GM20431 (cell line): ENCODE data around the gene LRSAM1.
"Not testable (repeated sequence)": the region's sequence is repeated elsewhere in the genome, so short reads cannot be mapped to it uniquely, and the experiment has no call there.

Source experiments
- in situ Hi-C: fragments of 300-500 bp; cut with MseI, MboI; formaldehyde crosslinking; loops from one replicate; pipeline ENCODE4 v1.15.0; 2020; ENCODE audit warnings: low sequenced_read_pairs; ENCODE audit not compliant: unreplicated experiment

The LRSAM1 gene

DNA sequence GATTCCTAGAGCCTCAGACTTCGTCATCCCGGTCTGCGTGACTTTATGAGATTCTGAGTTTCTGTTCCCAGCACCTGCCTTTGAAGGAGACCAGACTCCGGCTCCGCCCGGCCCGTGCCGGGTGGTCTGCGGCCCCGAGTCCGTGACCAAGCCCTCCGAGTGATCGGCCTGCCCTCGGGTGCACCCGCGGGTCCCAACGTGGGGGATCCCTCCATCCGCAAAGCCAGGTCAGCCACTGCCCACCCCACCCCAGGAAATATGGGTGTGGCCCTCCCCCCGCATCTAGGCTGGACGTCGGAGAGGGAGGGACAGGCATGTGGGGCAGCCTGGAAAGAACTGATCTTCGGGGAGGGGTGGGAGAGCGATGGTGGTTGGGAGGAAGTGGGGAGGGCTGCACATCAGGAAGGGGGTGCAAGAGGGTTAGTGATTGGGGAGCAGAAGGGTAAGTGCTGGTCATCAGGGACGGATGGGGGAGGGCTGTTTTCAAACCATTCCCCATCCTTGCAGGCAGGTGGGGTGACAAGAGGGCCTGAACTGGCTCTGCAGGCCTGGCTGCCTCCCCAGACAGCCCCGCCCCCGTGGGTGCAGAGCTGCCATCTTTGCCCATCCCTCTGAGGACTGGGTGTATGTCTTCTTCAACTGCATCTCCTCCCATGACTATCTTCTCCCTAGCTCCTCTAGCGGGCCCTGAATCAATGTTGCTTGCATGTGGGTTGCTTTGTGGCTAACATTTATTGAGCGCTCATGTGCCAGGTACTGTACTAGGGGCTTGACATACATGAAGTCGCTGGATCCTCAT, 747 bp downstream of the LRSAM1 start:
- in situ Hi-C loops, result no loop called here

DNA sequence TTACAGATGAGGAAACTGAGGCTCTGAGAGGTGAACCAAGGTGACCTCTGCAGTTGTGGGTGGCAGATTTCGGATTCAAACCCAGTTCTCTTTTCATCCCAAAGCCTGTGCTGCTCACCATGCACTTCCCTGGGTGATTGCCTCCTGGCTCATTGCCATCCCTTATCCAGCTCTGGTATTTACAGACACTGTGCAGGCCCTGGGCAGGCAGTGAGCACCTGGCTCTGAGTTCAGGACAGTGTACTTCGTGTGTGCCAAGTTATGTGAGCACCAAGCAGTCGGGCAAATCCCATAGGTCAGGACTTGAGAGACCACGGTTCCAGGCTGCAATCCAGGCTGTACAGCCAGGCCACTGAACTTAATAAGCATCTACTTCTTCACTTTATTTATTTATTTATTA, 1.4 kb downstream of the LRSAM1 start:
- in situ Hi-C loops, result no loop called here

DNA sequence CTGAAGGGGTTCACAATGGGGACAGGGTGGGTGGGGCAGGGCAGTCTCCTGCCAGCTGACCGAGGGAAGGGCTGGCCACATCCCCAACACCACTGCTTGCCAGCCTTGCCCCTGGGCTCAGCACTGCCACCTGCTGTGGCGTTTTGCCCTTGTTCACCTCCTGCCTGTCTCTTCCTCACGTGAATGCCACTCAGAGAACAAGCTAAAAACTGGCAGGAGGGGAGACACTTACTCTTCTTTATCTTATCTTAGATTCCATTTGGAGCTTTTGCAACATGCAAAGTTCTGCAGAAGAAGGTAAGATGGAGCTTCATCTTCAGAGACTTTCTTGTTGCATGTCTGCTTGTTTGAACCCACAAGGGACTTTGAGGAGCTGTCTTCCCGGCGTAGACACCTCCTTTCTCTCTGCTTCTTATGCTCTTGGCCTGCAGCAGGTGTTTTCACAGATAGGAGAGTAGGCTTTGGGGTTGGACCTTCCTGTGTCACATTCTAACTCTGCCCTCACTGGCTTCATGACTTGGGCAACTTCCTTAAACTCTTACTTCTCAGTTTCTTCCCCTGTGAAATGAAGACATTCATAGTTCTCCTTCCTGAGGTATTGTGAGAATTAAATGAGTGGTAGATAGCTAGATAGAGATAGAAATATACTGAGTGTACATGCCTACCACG, 4.1 kb downstream of the LRSAM1 start:
- in situ Hi-C loops, result no loop called here

DNA sequence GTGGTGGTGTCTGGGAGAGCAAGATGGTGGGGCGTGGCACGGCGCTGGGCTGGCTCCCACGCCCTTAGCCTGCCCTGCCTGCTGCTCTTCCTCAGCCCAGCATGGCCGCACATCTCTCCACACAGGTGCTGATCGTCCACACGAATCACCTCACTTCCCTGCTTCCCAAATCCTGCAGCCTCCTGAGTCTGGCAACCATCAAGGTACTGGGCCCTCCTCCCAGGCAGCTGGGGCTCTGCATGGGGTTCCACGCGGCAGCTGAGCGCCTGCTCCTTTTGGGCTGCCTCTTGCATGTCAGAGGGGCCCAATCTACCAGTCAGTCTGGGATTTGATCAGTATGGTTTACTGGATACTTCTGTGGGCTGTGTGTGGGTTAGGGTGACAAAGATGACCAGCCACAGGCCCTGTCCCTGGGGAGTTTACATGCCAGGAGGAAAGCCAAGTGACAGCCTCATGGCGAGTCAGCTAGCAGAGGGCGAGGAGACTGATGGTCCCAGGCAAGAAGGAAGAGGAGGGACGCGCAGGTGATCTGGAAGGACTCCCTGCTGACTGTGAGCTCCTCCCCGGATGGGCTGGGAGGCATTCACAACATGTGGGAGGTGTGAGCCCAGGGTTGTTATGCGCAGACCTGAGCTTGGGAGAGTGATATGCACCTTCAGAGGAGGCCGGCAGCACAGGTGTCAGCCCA, 6.0 kb downstream of the LRSAM1 start:
- in situ Hi-C loops, result no loop called here

DNA sequence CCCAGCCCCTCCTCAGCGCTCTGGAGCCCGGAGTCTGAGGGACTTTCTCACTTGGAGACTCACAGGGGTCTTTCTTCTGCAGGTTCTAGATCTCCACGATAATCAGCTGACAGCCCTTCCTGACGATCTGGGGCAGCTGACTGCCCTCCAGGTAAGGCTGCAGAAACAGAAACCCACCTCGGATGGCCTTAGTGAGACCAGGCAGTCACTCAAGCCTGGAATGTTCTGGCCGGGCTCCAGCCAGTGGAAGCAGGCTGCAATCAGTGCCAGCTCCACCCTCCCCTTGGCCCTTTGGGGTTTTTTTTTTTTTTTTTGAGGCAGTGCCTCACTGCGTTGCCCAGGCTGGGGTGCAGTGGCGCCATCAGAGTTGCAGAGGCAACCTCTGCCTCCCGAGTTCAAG, 7.6 kb downstream of the LRSAM1 start:
- in situ Hi-C loops, result no loop called here

DNA sequence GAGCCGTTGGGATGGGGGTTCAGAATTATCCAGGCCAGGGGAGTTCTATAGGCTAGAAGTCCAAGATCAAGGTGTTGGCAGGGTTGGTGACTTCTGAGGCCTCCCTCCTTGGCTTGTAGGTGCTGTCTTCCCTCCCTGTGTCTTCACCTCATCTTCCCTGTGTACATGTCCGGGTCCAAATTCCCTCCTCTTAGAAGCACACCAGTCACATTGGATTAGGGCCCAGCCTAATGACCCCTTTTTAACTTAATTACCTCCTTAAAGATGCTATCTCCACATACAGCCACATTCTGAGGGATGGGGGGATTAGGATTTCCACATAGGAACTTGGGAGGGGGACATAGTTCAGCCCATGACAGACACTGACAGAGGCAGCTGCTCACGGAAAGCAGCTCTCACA, 12.1 kb downstream of the LRSAM1 start:
- in situ Hi-C loops, result no loop called here

DNA sequence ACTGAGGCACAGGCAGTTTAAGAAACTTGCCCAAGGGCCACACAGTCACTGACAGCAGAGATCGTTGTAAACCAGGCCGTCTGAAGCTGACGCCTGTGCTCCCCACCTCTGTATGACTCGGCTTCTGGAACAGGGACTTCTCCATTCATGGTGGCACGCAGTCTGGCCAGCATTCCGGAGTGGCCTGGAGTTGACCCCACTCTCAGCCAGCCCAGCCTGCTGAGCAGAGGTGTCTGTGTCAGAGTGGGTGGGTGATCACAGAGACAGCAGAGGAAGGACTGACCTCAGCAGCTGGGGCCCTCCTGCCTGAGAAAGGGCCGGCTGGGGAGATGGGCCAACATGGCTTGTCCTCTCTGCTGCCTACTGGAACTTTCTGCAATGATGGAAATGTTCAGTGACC, 12.6 kb downstream of the LRSAM1 start:
- in situ Hi-C loops, result no loop called here

DNA sequence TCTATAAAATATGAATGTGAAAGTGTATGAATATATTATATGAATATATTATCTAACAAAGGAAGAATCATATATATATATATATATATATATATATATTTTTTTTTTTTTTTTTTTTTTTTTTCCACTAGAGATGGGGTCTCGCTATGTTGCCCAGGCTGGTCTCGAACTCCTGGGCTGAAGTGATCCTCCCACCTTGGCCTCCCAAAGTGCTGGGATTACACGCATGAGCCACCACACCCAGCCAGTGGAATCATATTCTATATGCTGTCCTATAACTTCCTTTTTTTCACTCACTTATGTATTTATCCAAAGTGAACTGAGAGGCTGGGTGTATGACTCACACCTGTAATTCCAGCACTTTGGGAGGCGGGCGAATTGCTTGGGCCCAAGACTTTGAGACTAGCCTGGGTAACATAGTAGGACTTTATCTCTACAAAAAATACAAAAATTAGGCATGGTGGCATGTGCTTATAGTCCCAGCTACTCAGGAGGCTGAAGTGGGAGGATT, 15.2 kb downstream of the LRSAM1 start:
- in situ Hi-C loops, result not testable (repeated sequence)

DNA sequence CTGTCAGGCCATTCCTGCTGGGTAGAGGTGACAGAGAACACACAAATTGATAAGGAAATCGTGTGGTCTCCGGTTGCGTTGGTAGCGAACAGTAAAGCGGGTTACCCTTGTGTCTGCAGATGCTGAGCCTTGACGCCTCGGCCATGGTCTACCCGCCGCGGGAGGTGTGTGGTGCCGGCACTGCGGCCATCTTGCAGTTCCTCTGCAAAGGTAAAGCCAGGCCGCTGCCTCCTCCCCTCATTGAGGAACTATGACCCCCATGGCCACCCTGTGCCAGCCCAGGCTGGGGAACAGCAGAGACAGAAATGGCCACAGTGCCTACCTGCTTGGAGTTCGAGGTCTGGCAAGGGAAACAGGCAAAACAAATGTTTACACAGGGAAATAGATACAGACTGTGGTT, 16.3 kb downstream of the LRSAM1 start:
- in situ Hi-C loops, result no loop called here

DNA sequence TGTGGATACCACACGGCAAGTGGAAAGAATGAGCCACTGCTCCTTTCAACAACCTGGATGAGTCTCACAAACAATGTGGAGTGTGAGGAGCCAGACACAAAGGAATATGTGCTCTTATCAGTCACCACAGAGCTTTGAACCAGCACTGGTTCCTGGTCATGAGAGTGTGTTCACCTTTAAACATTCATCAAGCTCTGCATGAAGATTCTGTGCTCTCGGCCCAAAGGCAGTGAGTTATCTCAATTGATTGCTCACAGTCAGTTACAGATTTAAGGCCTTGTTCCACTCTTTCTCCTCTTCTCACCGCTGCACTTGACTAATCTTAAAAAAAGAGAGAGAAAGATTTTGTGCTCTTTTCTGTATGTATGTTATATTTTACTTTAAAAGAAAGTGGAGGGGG, 19.4 kb downstream of the LRSAM1 start:
- in situ Hi-C loops, result no loop called here

DNA sequence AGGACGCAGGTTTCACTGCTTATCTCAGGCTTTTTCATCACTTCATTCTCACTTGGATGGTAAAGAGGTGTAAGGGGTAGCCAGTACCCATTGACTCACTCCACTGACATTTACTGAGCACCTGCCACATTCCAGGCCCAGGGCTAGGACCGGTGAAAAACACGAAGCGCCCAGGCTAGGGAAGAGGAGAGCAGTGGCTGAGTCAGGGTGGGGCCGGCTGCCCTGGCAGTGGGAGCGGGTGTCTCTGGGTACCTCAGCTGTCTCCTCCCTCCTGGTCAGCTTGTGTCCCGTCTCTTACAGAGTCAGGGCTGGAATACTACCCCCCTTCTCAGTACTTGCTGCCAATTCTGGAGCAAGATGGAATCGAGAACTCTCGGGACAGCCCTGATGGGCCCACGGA, 22.2 kb downstream of the LRSAM1 start:
- in situ Hi-C loops, result no loop called here

DNA sequence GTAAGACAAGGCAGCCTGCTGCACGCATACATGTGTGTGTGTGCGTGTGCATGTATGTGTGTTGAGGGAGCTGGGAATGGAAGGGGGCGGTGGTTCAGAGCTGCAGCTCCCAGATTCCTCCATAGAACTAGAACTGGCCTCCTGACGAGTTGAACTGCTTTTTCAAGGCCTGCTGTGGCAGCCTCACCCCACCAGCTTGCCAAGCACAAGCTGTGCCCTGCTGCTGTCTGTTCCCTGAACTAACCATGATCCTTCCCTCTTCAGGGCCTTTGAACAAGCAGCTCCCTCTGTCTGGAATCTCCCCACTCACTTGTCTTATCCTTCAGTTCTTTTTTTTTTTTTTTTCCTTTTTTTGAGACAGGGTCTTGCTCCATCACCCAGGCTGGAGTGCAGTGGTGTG, 22.6 kb downstream of the LRSAM1 start:
- in situ Hi-C loops, result no loop called here

DNA sequence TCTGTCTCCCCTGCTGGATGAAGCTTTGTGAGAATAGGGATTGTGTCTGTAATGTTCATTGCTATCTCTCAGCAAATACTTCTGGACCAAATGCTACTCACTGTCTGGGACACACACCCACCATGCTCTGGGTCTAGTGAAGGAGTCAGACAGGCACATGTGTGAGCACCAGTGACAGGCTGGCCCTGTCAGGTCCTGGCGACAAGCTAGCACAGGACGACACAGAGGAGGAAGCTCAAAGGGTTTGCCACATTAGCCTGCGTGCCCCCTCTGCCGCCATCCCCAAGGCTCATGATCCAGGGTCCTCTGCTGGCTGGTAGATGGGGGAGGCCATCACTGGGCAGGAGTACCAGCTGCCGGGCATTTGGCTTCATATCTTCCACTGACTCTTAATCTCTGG, 23.3 kb downstream of the LRSAM1 start:
- in situ Hi-C loops, result no loop called here

DNA sequence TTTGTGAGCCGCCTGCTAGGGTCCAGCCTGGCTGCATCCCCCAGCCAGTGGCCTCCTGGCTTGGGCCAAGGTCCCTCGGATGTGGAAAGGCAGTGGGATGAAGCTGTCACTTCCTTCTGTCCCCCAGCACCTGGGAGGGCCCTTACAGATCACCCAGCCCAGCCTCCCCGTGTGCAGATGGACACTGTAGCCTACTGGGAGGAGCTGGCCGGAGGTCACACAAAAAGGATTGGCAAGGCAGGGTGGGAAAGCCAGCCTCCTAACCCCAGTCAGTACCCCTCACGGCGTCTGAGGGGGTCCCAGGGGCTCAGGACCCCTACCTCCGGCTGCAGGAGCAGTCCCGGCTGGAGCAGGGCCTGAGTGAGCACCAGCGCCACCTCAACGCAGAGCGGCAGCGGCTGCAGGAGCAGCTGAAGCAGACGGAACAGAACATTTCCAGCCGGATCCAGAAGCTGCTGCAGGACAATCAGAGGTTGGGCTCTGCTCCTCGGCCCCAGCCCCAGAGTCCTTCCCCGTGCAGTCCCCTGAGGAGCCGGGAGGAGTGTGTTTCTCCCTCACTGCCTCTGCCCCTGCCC, 28.3 kb downstream of the LRSAM1 start:
- in situ Hi-C loops, result no loop called here

DNA sequence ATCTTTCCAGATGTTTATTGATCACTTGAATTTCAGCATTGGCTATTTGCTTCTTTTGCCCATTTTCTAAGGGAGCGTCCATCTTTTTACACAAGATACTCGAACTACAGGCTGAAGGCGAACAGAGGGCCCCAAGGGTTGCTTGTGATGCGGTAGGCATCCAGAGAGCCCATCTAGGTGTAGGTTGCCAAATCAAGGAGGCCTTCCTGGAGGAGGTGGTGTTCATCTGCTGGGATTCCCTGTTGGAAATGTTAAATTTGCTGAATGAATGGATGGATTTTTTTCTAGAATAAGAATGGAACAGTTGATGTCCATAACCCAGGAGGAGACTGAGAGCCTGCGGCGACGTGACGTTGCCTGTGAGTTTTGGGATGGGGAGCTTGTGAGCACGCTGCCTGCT, 31.4 kb downstream of the LRSAM1 start:
- in situ Hi-C loops, result no loop called here

DNA sequence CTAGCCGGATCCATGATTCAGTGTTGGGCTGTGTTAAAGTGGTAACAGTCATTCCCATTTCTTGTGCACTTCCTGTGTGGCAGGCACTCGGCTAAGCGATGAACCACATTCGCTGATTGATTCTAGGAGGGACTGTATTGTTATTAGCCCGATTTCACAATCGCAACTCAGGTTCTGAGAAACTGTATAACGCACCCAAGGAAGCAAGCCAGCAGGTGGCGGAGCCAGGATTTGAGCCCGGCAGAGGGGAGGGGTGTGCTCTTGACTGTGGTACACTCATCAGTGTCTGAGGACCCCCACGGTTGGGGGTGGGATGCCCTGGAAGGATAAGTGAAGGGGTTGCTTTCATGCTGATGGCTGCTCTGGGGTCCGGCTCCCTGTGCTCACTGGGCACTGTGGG, 34.7 kb downstream of the LRSAM1 start:
- in situ Hi-C loops, result no loop called here

DNA sequence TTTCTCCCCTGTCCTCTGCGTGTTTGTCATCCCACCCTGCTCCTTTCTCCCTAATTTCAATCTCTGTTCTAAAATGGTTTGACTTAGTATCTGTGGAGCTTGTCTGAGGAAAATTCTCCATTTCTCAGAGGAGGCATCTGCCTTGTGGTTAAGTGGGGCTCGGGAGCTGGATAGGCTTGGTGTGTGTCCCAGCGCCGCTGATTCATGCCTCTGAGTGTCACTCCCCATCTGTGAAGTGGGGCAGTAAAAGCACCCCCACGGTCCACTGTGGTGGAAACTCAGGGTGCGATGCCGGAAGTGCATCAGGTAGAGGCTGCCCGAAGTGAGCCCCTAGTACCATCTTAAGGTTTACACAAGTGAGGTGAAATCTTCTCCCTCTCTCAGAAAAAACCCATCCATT, 37.6 kb downstream of the LRSAM1 start:
- in situ Hi-C loops, result no loop called here

DNA sequence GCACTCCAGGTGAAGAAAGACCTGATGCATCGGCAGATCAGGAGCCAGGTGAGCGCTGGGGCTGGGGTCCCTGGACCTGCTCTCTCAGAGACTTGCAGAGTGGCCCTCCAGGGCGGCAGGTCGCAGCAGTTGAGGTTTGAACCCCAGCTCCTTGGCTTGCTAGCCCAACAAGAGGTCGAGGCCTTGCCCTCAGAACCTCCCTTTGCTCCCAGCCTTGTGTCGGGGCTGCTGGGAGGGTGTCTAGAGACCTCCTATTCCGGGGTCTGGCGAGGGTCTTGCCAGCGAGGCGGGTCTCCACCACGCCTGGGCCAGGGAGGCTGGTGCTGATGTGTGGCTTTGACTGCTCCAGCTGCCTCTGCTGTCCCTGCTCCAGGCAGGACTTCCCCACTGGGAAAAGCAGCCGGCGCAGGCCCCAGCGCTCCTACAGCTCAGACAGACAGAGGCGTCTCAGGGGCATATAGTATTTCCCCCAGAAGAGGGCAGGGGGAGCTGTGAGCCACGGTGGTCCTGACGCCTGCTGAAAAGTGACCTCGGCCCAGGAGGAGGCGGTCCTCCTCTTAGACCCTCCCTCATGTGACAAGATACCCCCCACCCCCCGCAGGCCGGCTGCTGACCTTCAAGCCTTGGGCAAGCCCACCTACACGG, 38.3 kb downstream of the LRSAM1 start:
- in situ Hi-C loops, result no loop called here

DNA sequence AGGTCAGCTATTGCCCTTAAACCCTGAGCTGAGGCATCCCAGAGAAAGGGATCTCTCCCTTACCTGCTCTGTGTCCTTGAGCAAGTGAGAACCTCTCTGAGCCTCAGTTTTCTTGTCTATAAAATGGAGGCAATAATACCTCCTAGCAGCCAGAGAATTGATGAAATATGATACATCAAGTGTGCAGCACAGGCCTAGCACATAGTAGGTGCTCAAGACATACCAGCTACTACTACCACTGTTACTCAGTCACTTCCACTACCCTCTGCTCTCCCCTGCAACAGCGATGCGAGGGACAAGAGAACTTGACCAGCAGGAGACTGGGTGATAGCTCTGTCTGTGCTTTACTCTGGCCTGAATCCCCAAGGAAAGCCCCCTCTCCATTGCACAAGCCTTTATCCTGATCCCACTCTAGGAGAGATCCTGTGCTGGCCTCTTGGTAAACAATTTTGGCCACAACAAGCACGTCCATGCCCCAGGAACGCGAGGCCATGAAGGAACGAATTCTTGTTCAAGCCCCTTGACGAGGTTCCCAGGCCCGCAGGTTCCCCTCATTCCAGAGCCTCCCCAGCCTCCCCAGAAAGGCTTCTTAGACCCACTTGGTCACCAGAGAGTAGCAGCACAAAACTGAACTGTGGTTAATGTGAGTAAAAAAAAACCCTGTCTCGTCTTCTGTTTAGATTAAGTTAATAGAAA, 39.4 kb downstream of the LRSAM1 start:
- in situ Hi-C loops, result no loop called here

DNA sequence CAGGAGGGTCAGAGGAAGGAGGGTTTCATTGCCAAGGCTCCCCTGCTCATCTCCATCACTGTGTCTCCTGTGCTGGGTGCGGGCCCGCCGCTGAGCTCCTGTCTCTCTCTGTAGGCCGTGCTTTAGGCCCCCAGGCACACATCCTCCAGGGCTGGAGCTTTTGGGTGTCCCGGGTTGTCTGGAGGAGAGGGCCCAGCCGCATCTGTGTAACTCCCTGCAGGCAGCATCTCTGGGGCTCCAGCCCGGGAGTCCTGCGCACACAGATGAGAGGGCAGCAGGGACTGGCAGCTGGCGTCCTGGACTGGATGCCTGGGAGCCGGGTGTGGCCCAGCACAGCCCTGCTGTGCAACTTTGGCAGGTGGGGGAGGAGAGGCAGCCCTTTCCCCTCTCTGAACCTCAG, 40.2 kb downstream of the LRSAM1 start:
- in situ Hi-C loops, result no loop called here
